Heart left ventricle (tissue), 16 donors: ENCODE results near the gene ZC3H18. TPM values are rescaled to one million over a fixed set of nuclear protein-coding genes. Genes with fewer than 3 reads are reported as not detected.
A peak's percentile ranks its signal among the peaks of the same experiment; 100 is the strongest.

ENCODE experiments used
- ATAC-seq, 4 donors: fragments of 200-7000 bp; cut with Tn5 transposase; one replicate each; pipeline ENCODE4 v1.9.1; 2020 to 2022; ENCODE audit warnings: moderate library complexity in 4 of 4, mild to moderate bottlenecking in 3 of 4, moderate number of reproducible peaks in 1 of 4
- DNase-seq, 5 donors: peaks; one replicate each; pipeline ENCODE4 v3.0.0-alpha.2; 2020
- H3K27ac ChIP-seq, 12 donors: fragments of 200-600 bp; sonication (generic) in 4 of 12; one replicate each; pipeline versions ENCODE4 v1.5.0 to v1.8.0; 2016 to 2022; ENCODE audit warnings: mild to moderate bottlenecking in 2 of 12
- H3K27me3 ChIP-seq, 9 donors: fragments of 200-600 bp; sonication (generic) in 2 of 9; one replicate each; pipeline versions ENCODE4 v1.5.1 to v1.8.0; 2016 to 2022; ENCODE audit warnings: mild to moderate bottlenecking in 3 of 9
- H3K36me3 ChIP-seq, 9 donors: fragments of 200-600 bp; sonication (generic) in 2 of 9; one replicate each; pipeline versions ENCODE4 v1.5.0 to v1.8.0; 2018 to 2022; ENCODE audit warnings: mild to moderate bottlenecking in 2 of 9
- H3K4me1 ChIP-seq, 12 donors: fragments of 200-600 bp; sonication (generic) in 4 of 12; one replicate each; pipeline versions ENCODE4 v1.5.0 to v1.8.0; 2016 to 2022; ENCODE audit warnings: mild to moderate bottlenecking in 3 of 12
- H3K4me3 ChIP-seq, 12 donors: fragments of 200-600 bp; sonication (generic) in 4 of 12; one replicate each; pipeline versions ENCODE4 v1.5.0 to v1.8.0; 2017 to 2022; ENCODE audit warnings: mild to moderate bottlenecking in 9 of 12, moderate library complexity in 4 of 12
- H3K9me3 ChIP-seq, 12 donors: fragments of 200-600 bp; sonication (generic) in 4 of 12; one replicate each; pipeline versions ENCODE4 v1.5.0 to v1.8.0; 2016 to 2022; ENCODE audit warnings: mild to moderate bottlenecking in 1 of 12
- CTCF ChIP-seq, 12 donors: fragments of 200-600 bp; sonication (generic) in 4 of 12; IDR thresholded peaks; one replicate each; pipeline versions ENCODE4 v1.5.0 to v1.8.0; 2018 to 2022; ENCODE audit warnings: antibody characterized with exemption in 12 of 12, mild to moderate bottlenecking in 5 of 12
- POLR2A ChIP-seq, 2 donors: fragments of 450-650 bp; IDR thresholded peaks; one replicate each; pipeline ENCODE4 v1.6.1; 2017; ENCODE audit warnings: antibody characterized with exemption in 2 of 2, mild to moderate bottlenecking in 2 of 2, moderate library complexity in 2 of 2
- WGBS, 4 donors: extraction: QIAGEN DNeasy Blood & Tissue Kit in 2 of 4; methylation state at CpG; one replicate each; pipeline versions ENCODE4 v1.1.5 to v1.1.7; 2013 to 2018; 5-methylcytosine and 5-hydroxymethylcytosine counted together
- intact Hi-C, 10 donors: fragments of 100-400 bp; cut with DNase I; formaldehyde crosslinking; loops; one replicate each; pipeline versions ENCODE4 v1.11.1 to v1.14.2; 2022
- polyA plus RNA-seq, 2 donors: library from polyadenylated mRNA; stranded (reverse); fragments of 200-250 nt; gene quantifications; one replicate each; pipeline ENCODE4 v1.2.3, GENCODE V29; 2013
- total RNA-seq, 9 donors: library from RNA; depleted of rRNA in 2 of 9; stranded (reverse); fragments of >200 nt in 2 of 9; fragmentation: NEBNext Ultra II Directional in 3 of 9; extraction: Animal tissue kit (Norgen Biotek cat#: 25700) in 3 of 9; gene quantifications; one replicate each; pipeline versions ENCODE4 v1.1.0 to v1.2.4, GENCODE V29; 2016 to 2023
- donor health status: ischemic (EF 13 %, LVEDD 7.1; RV severe dilation, severe dysfunction).
- donor health status: healthy with polysubstance abuse.
- donor health status: DM: no; HTN: yes; CAD: no.
- donor health status: DM: no; HTN: no; CAD: no.
- donor health status: ischemic (EF 25% LVEDD 6.9; RV normal size, moderate dysfunction).
- donor health status: ischemic (EF 25% LVEDD 5.7; RV mildly dilated, moderate dysfunction).
- donor health status: healthy.
- donor health status: DM: yes; HTN: yes; CAD: no.
- donor health status: ischemic (EF 35%, LVEDD 5.7; RV mildly dilated, moderate dysfunction).
- donor health status: nonischemic (EF 11% LVEDD 7.7; RV severe dilation, severe dysfunction).
- donor health status: DM: yes; HTN: yes; CAD: no.
- donor health status: PGD.
- donor health status: ischemic (EF 29% LVEDD 5.4; RV normal size, mild dysfunction).
- donor health status: nonischemic (EF 23%, LVEDD 6.1; RV moderate dilation, normal function).

The ZC3H18 gene
- total and polyA plus RNA-seq, 11 donors = 8.4 to 28.4 (median 21.9) TPM

- Histone ChIP-seq H3K27me3 (no peaks in the 10 kb centered on the region), H3K27ac (no peak overlapping the region), H3K36me3 (peaks cover 0 to 83% (median 66%) of the 10 kb centered on the region in 9 donors), H3K4me3 (no peak overlapping the region), H3K9me3 (no peaks in the 10 kb centered on the region), H3K4me1 (peaks cover 0 to 12% (median 0%) of the 10 kb centered on the region in 12 donors)
- WGBS, 4 donors = 71 to 76% (median 74%) methylated on average over 6 of the region's 6 CpGs
- TF ChIP-seq POLR2A (IDR thresholded peaks at IDR 0.05) (no peak), CTCF (IDR thresholded peaks at IDR 0.05) (no peak)
- DNase-seq = no peak
- intact Hi-C loops = no loop called here
- no peak for ATAC-seq
These were observed 14.5 kb downstream of the ZC3H18 start for GRCh38 chr16:88584676-88585075.

GRCh38 chr16:88585269-88585668, 15.1 kb downstream of the ZC3H18 start:
- peaks cover 0 to 86% (median 68%) of the 10 kb centered on the region in 9 donors for H3K36me3 ChIP-seq
- H3K4me3 ChIP-seq = no peak overlapping the region
- H3K27ac ChIP-seq = no peak overlapping the region
- H3K4me1 ChIP-seq = peaks cover 0 to 12% (median 0%) of the 10 kb centered on the region in 12 donors
- no peaks in the 10 kb centered on the region for H3K9me3 ChIP-seq
- 80 to 84% (median 82%) methylated on average over 8 of the region's 8 CpGs for WGBS, 4 donors
- ATAC-seq (no peak), DNase-seq (peak in 1 of 5 donors; percentile 2)
- no peaks in the 10 kb centered on the region for H3K27me3 ChIP-seq
- no peak for TF ChIP-seq CTCF (IDR thresholded peaks at IDR 0.05)
- TF ChIP-seq POLR2A (IDR thresholded peaks at IDR 0.05) = no peak
- intact Hi-C loops = no loop called here

GRCh38 chr16:88585927-88586581, 15.9 kb downstream of the ZC3H18 start:
- intact Hi-C loops = no loop called here
- Histone ChIP-seq H3K27me3 (no peaks in the 10 kb centered on the region), H3K4me3 (no peak overlapping the region), H3K27ac (no peak overlapping the region), H3K9me3 (no peaks in the 10 kb centered on the region), H3K4me1 (peaks cover 0 to 12% (median 0%) of the 10 kb centered on the region in 12 donors), H3K36me3 (peaks cover 0 to 83% (median 66%) of the 10 kb centered on the region in 9 donors)
- ATAC-seq = no peak
- no peak for TF ChIP-seq POLR2A (IDR thresholded peaks at IDR 0.05)
- TF ChIP-seq CTCF (IDR thresholded peaks at IDR 0.05) = no peak
- DNase-seq = no peak
- 90 to 92% (median 91%) methylated on average over 13 of the region's 13 CpGs for WGBS, 4 donors

GRCh38 chr16:88588148-88588547, 17.9 kb downstream of the ZC3H18 start:
- ATAC-seq = no peak
- peaks cover 0 to 64% (median 51%) of the 10 kb centered on the region in 9 donors for H3K36me3 ChIP-seq
- no peaks in the 10 kb centered on the region for H3K27me3 ChIP-seq
- H3K9me3 ChIP-seq = no peaks in the 10 kb centered on the region
- TF ChIP-seq POLR2A (IDR thresholded peaks at IDR 0.05) = no peak
- peaks cover 0 to 27% (median 0%) of the 10 kb centered on the region in 12 donors for H3K4me1 ChIP-seq
- intact Hi-C loops = no loop called here
- no peak overlapping the region for H3K27ac ChIP-seq
- 55 to 88% (median 82%) methylated on average over 4 of the region's 4 CpGs for WGBS, 4 donors
- DNase-seq = no peak
- no peak overlapping the region for H3K4me3 ChIP-seq
